ENCODE measurements around the gene CLDND2.

GRCh38 chr19:51387924-51388389, 19.2 kb upstream of the CLDND2 start, which contains the start of gene LIM2:
- TF ChIP-seq CTCF (IDR thresholded peaks at IDR 0.05; ENCODE audit: poor library complexity), result no peak
- no peak for TF ChIP-seq EZH2 (IDR thresholded peaks at IDR 0.05; ENCODE audit: borderline replicate concordance)
- no peak for TF ChIP-seq EZH2phosphoT487 (IDR thresholded peaks at IDR 0.05; ENCODE audit: low read depth, severe bottlenecking, unreplicated experiment)

Measured in hepatocyte (in vitro differentiated cells).